ENCODE results near the gene PDC. TPM values are rescaled to one million over a fixed set of nuclear protein-coding genes. Genes with fewer than 3 reads are reported as not detected.

PDC gene
- total and polyA plus RNA-seq, 11 donors, result not detected

GRCh38 chr1:186499571-186499970 is 38.7 kb upstream of the PDC start:
- Histone ChIP-seq H3K36me3 (no peaks in the 10 kb centered on the region), H3K27ac (no peak overlapping the region), H3K27me3 (no peaks in the 10 kb centered on the region), H3K4me3 (no peak overlapping the region), H3K9me3 (peaks cover 0 to 5% (median 0%) of the 10 kb centered on the region in 12 donors), H3K4me1 (no peaks in the 10 kb centered on the region)
- DNase-seq (no peak), ATAC-seq (no peak)
- no peak for TF ChIP-seq POLR2A (IDR thresholded peaks at IDR 0.05)
- no peak for TF ChIP-seq CTCF (IDR thresholded peaks at IDR 0.05)
- intact Hi-C loops (cut with DNase I), result no loop called here
- WGBS, 4 donors, result 66 to 77% (median 70%) methylated on average over 1 of the region's 1 CpG

- Histone ChIP-seq H3K27me3 (no peaks in the 10 kb centered on the region), H3K4me3 (no peak overlapping the region), H3K4me1 (no peaks in the 10 kb centered on the region), H3K36me3 (no peaks in the 10 kb centered on the region), H3K27ac (no peak overlapping the region), H3K9me3 (no peaks in the 10 kb centered on the region)
- ATAC-seq (no peak), DNase-seq (no peak)
- WGBS, 4 donors, result 80 to 85% (median 81%) methylated on average over 4 of the region's 4 CpGs
- TF ChIP-seq POLR2A (IDR thresholded peaks at IDR 0.05) (no peak), CTCF (IDR thresholded peaks at IDR 0.05) (no peak)
- intact Hi-C loops (cut with DNase I), result no loop called here
These were observed 37.9 kb upstream of the PDC start for GRCh38 chr1:186498695-186499389.

GRCh38 chr1:186498071-186498470 is 37.2 kb upstream of the PDC start:
- no peak overlapping the region for H3K27ac ChIP-seq
- DNase-seq (no peak), ATAC-seq (no peak)
- H3K27me3 ChIP-seq, result no peaks in the 10 kb centered on the region
- no peaks in the 10 kb centered on the region for H3K36me3 ChIP-seq
- intact Hi-C loops (cut with DNase I), result no loop called here
- no peaks in the 10 kb centered on the region for H3K9me3 ChIP-seq
- H3K4me1 ChIP-seq, result no peaks in the 10 kb centered on the region
- WGBS, 4 donors, result 88 to 94% (median 92%) methylated on average over 4 of the region's 4 CpGs
- no peak overlapping the region for H3K4me3 ChIP-seq
- TF ChIP-seq POLR2A (IDR thresholded peaks at IDR 0.05), result no peak
- no peak for TF ChIP-seq CTCF (IDR thresholded peaks at IDR 0.05)

- no peak for TF ChIP-seq CTCF (IDR thresholded peaks at IDR 0.05)
- no peak for TF ChIP-seq POLR2A (IDR thresholded peaks at IDR 0.05)
- Histone ChIP-seq H3K27me3 (no peaks in the 10 kb centered on the region), H3K36me3 (no peaks in the 10 kb centered on the region), H3K4me3 (no peak overlapping the region), H3K27ac (no peak overlapping the region), H3K4me1 (no peaks in the 10 kb centered on the region), H3K9me3 (no peaks in the 10 kb centered on the region)
- intact Hi-C loops (cut with DNase I), result no loop called here
- ATAC-seq, result no peak
- DNase-seq, result no peak
- 91 to 99% (median 98%) methylated on average over 3 of the region's 3 CpGs for WGBS, 4 donors
These were observed 36.7 kb upstream of the PDC start for GRCh38 chr1:186497651-186498050.

All from heart left ventricle (tissue), 16 donors.